ENCODE data around the gene PTPDC1. TPM values are rescaled to one million over a fixed set of nuclear protein-coding genes. Genes with fewer than 3 reads are reported as not detected.

The PTPDC1 gene
- total RNA-seq, 1 donor from 2014 or later, result 9.5 TPM

DNA sequence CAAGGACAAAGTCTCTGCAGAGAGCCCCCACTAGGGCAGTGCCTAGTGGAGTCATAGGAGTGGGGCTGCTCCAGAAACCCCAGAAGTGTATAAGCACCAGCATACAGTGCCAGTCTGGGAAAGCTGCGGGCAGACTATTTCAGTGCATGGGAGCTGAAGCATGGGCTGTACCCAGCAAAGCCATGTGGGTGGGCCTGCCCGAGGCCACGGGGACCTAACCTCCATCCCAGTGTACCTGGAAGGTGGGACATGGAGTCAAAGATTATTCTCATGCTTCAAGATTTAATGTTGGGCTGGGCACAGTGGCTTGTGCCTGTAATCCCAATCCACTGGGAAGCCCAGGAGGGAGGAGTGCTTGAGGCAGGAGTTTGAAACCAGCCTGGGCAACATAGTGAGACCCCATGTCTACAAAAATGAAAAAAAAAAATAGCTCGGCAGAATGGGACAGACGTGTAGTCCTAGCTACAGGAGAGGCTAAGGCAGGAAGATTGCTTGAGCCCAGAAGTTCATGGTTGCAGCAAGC is 36.7 kb downstream of the PTPDC1 start:
- no peak for TF ChIP-seq CTCF (conservative IDR thresholded peaks at IDR 0.05)
- H3K27ac Mint-ChIP-seq (ENCODE audit: unreplicated experiment), result no peak overlapping the region
- no peaks in the 10 kb centered on the region for H3K4me1 Mint-ChIP-seq
- DNase-seq (ENCODE audit: low read depth, low spot score), result no peak
- H3K27me3 Mint-ChIP-seq (ENCODE audit: low read depth), result no peaks in the 10 kb centered on the region
- H3K36me3 Mint-ChIP-seq (ENCODE audit: low read depth), result peaks cover 18% of the 10 kb centered on the region
- peaks cover 3% of the 10 kb centered on the region for H3K9me3 Mint-ChIP-seq
- H3K4me3 Mint-ChIP-seq, result no peak overlapping the region

- Mint-ChIP-seq H3K36me3 (ENCODE audit: low read depth) (peaks cover 20% of the 10 kb centered on the region), H3K4me3 (no peak overlapping the region), H3K4me1 (no peaks in the 10 kb centered on the region), H3K9me3 (peaks cover 9% of the 10 kb centered on the region), H3K27me3 (ENCODE audit: low read depth) (no peaks in the 10 kb centered on the region), H3K27ac (ENCODE audit: unreplicated experiment) (no peak overlapping the region)
- no peak for DNase-seq (ENCODE audit: low read depth, low spot score)
- TF ChIP-seq CTCF (conservative IDR thresholded peaks at IDR 0.05), result no peak
Observed at GRCh38 chr9:94126844-94127243, 42.6 kb downstream of the PTPDC1 start.

- no peaks in the 10 kb centered on the region for H3K4me1 Mint-ChIP-seq
- H3K27me3 Mint-ChIP-seq (ENCODE audit: low read depth), result no peaks in the 10 kb centered on the region
- peaks cover 20% of the 10 kb centered on the region for H3K36me3 Mint-ChIP-seq (ENCODE audit: low read depth)
- H3K4me3 Mint-ChIP-seq, result no peak overlapping the region
- no peak for DNase-seq (ENCODE audit: low read depth, low spot score)
- TF ChIP-seq CTCF (conservative IDR thresholded peaks at IDR 0.05), result no peak
- H3K27ac Mint-ChIP-seq (ENCODE audit: unreplicated experiment), result no peak overlapping the region
- H3K9me3 Mint-ChIP-seq, result peaks cover 9% of the 10 kb centered on the region
Observed at GRCh38 chr9:94127806-94128205, 43.5 kb downstream of the PTPDC1 start.

DNA sequence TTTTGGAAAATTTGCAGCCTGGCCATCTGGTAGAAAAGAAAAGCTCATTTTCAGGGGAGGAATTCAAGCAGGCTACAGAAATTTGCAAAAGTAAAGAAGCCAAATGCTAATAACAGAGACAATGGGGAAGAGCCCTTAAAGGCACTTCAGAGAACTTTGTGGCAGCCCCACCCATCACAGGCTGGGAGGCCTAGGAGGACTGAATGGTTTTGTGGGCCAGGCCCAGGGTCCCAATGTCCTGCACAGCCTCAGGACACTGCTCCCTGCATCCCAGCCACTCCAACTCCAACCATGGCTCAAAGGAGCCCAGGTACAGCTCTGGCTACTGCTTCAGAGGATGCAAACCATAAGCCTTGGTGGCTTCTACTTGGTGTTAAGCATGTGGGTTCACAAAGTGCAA is 44.3 kb downstream of the PTPDC1 start:
- no peak for TF ChIP-seq CTCF (conservative IDR thresholded peaks at IDR 0.05)

GRCh38 chr9:94134629-94135028 is 50.4 kb downstream of the PTPDC1 start:
- H3K27me3 Mint-ChIP-seq (ENCODE audit: low read depth), result no peaks in the 10 kb centered on the region
- no peak for TF ChIP-seq CTCF (conservative IDR thresholded peaks at IDR 0.05)
- H3K36me3 Mint-ChIP-seq (ENCODE audit: low read depth), result no peaks in the 10 kb centered on the region
- H3K4me3 Mint-ChIP-seq, result no peak overlapping the region
- no peak for DNase-seq (ENCODE audit: low read depth, low spot score)
- no peaks in the 10 kb centered on the region for H3K9me3 Mint-ChIP-seq
- H3K4me1 Mint-ChIP-seq, result peaks cover 1% of the 10 kb centered on the region
- H3K27ac Mint-ChIP-seq (ENCODE audit: unreplicated experiment), result no peak overlapping the region

More for the DNA sequence above, 44.3 kb downstream of the PTPDC1 start:
- H3K9me3 Mint-ChIP-seq, result peaks cover 9% of the 10 kb centered on the region
- H3K27me3 Mint-ChIP-seq (ENCODE audit: low read depth), result no peaks in the 10 kb centered on the region
- H3K4me1 Mint-ChIP-seq, result no peaks in the 10 kb centered on the region
- no peak for DNase-seq (ENCODE audit: low read depth, low spot score)
- no peak overlapping the region for H3K4me3 Mint-ChIP-seq
- H3K36me3 Mint-ChIP-seq (ENCODE audit: low read depth), result peaks cover 17% of the 10 kb centered on the region
- no peak overlapping the region for H3K27ac Mint-ChIP-seq (ENCODE audit: unreplicated experiment)

Measured in neural crest cell (in vitro differentiated cells).